Adrenal gland (tissue), 5 donors: ENCODE results near the gene PPP2R3B.

Source experiments
- POLR2A ChIP-seq, 2 donors: fragments of 450-650 bp; IDR thresholded peaks; one replicate each; pipeline ENCODE4 v1.6.1; 2017; ENCODE audit warnings: antibody characterized with exemption in 2 of 2, mild to moderate bottlenecking in 2 of 2, moderate library complexity in 1 of 2
- TF ChIP-seq, protein P1 (sequence below), 6 experiments: fragments of 450-650 bp in 4 of 6; fragments of 200-600 bp in 2 of 6; sonication (generic) in 1 of 6; IDR thresholded peaks; 1 replicate in 5 of 6; 2 replicates in 1 of 6; pipeline versions ENCODE4 v1.5.1 to v1.8.0; 2016 to 2021; ENCODE audit warnings: antibody characterized with exemption in 6 of 6, mild to moderate bottlenecking in 2 of 6, moderate library complexity in 1 of 6
- donor health status: DM: no; HTN: no; CAD: no.

DNA sequence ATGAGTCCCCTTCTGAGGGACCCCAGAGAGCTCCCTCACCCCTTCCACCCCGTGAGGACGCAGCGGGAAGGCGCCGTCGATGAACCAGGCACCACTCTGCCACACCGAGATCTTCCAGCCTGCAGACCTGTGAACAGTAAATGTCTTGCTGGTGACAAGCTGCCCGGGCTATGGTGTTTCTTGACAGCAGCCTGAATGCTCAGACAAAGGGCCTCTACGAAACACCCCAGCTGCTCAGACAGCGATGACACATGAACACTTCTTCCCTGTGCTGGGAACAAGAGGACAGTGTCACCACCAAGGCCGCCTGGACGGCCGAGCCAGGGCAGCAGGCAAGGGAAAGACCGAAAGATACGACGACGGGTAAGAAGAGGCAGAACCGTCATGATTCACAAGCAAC is 37.5 kb downstream of the PPP2R3B start:
- TF ChIP-seq, protein P1, sequence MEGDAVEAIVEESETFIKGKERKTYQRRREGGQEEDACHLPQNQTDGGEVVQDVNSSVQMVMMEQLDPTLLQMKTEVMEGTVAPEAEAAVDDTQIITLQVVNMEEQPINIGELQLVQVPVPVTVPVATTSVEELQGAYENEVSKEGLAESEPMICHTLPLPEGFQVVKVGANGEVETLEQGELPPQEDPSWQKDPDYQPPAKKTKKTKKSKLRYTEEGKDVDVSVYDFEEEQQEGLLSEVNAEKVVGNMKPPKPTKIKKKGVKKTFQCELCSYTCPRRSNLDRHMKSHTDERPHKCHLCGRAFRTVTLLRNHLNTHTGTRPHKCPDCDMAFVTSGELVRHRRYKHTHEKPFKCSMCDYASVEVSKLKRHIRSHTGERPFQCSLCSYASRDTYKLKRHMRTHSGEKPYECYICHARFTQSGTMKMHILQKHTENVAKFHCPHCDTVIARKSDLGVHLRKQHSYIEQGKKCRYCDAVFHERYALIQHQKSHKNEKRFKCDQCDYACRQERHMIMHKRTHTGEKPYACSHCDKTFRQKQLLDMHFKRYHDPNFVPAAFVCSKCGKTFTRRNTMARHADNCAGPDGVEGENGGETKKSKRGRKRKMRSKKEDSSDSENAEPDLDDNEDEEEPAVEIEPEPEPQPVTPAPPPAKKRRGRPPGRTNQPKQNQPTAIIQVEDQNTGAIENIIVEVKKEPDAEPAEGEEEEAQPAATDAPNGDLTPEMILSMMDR (IDR thresholded peaks at IDR 0.05), result no peak
- peak in 1 of 2 donors; percentile 45 for TF ChIP-seq POLR2A (IDR thresholded peaks at IDR 0.05)
